SK-MEL-5 (cell line): ENCODE data around the gene SMIM13. TPM values are rescaled to one million over a fixed set of nuclear protein-coding genes. Genes with fewer than 3 reads are reported as not detected.
"Not testable (repeated sequence)": the region's sequence is repeated elsewhere in the genome, so short reads cannot be mapped to it uniquely, and the experiment has no call there.

Experiments used
- DNase-seq: peaks from one replicate; pipeline ENCODE4 v3.0.0-alpha.2; 2016; ENCODE audit warnings: low read depth, low spot score
- in situ Hi-C: cut with HindIII; loops from 2 replicates; pipeline ENCODE4 v1.10.0; 2016; ENCODE audit warnings: low sequenced_read_pairs, high pct_unique_total_duplicates, low pct_unique_long_range_greater_than_20kb
- total RNA-seq: library from RNA; depleted of rRNA; stranded (reverse); fragments of >200 nt; shearing (Covaris generic); gene quantifications from 2 replicates; pipeline ENCODE4 v1.2.3, GENCODE V29; 2014

SMIM13 gene
- total RNA-seq, 1 experiment from 2014 or later: 33.8 TPM

DNA sequence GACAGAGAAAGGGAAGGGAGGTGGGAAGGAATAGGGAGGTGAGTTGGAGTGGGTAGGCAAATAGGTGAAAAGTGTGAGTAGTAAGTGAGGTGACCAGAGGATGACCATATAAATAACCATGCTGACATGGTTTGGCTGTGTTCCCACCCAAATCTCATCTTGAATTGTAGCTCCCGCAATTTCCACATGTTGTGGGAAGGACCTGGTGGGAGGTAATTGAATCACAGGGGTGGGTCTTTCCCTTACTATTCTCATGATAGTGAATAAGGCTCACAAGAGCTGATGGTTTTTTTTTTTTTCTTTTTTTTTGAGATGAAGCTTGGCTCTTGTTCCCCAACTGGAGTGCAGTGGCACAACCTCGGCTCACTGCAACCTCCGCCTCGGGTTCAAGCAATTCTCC lies 21.5 kb upstream of the SMIM13 start:
- in situ Hi-C loops: no loop called here
- no peak for DNase-seq

DNA sequence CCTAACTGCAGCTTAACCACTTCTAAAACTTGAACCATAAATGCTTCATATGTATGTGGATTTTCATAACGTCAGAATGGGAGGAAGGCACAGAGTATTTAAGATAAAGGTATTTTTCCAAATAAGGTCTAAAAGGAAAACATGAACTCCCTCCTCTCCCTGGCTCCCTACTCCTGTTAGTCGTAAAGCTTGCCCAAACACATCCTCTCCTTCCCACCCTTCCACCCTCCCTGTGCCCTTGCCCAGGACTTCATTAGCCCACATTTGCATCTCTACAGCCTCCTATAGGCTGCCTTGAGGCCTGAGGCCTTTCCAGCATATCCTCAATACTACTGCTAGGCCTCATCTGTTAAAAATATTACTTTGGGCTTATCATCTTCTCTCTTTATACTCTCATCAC lies 17.1 kb upstream of the SMIM13 start:
- in situ Hi-C loops: no loop called here
- no peak for DNase-seq

DNA sequence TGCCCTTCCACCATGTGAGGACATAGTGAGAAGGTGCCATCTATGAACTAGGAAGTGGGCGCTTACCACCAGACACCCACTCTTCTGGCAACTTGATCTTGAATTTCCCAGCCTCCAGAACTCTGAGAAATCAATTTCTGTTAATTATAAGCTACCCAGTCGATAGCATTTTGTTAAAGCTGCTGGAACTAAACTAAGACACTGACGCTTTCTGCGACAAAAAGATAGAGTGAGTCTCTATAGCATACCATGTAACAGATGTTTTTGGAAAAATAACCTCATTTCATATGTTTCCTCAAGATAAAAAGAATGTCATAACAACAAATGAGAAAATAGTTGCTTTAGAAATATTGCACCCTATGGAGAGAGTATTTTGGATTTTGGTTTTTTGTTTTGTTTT lies 15.4 kb upstream of the SMIM13 start:
- in situ Hi-C loops: no loop called here
- DNase-seq: no peak

DNA sequence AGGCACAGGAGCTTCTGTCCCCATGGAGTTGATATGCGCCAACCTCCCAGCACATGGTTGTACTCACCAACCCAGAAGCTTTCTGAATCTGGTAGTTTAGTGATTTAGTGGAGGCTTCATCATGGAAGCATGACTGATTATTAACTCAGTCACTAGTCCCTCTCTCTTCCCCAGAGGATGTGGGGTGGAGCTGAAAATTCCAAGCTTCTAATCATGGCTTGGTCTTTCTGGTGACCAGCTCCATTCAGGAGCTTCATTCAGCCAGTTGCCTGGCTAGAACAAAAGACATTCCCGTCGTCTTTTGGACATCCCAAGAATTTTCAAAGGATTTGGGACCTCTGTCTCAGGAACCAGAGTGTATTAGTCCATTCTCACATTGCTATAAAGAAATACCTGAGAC lies 13.3 kb upstream of the SMIM13 start:
- no peak for DNase-seq
- in situ Hi-C loops: no loop called here

DNA sequence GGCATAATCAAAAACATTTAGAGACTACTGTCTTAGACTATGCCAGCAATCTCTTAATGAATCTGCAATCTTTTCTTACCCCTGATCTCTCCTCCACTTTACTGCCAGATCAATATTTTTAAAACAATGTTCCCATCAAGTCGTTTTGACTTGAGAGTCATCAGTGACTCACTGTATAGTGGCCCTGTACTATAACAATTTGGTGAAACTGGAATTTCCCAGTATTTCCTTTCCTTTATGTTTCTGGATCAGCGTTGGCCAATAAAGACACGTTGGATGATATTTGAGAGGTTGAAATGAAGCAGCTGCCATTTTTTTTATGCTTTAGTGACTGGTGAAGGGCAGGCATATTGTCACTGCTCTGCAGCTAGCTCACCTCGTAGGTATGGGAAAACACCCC lies 10.1 kb upstream of the SMIM13 start:
- DNase-seq: no peak
- in situ Hi-C loops: no loop called here

DNA sequence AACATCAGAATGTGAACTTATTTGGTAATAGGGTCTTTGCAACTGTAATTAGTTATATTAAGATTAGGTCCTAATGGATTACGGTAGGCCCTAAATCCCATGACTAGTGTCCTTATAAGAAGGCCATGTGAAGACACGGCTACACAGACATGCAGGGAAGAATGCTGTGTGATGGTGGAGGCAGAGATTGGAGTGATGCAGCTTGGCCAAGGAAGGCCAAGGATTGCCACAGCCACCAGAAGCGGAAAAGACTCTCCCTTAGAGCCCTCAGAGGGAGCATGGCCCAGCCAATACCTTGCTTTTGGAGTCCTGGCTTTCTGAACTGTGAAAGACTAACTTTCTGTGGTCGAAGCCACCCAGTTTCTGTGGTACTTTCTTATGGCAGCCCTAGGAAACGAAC lies 9.7 kb upstream of the SMIM13 start:
- no peak for DNase-seq
- in situ Hi-C loops: no loop called here

DNA sequence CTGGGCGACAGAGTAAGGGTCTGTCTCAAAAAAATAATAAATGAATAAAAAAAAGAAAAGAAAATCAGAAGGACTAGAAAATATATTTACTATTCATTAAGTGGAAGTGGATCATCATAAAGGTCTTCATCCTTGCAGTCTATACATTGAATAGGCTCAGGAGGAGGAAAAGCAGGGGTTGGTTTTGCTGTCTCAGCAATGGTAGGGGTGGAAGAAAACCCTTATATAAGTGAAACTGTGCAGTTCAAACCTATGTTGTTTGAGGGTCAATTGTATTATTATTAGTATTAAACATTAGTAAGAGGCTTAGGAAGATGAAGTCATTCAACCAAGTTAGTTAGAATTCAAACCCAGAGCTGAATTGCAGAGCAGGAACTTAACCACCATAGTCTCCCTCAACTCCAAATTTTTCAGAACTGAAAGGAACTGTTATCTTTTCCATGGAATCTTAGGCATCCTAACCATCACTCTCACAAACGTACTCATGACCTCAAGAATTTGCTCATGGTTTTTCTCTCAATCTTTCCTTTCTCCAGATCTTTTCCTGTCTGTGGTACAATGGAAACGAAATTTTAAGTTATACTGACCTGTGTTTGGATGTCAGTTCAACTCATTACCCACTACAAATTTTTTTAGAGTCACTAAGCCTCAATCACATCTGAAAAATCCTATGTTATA lies 7.7 kb upstream of the SMIM13 start:
- peak; percentile 75 for DNase-seq
- in situ Hi-C loops: no loop called here

DNA sequence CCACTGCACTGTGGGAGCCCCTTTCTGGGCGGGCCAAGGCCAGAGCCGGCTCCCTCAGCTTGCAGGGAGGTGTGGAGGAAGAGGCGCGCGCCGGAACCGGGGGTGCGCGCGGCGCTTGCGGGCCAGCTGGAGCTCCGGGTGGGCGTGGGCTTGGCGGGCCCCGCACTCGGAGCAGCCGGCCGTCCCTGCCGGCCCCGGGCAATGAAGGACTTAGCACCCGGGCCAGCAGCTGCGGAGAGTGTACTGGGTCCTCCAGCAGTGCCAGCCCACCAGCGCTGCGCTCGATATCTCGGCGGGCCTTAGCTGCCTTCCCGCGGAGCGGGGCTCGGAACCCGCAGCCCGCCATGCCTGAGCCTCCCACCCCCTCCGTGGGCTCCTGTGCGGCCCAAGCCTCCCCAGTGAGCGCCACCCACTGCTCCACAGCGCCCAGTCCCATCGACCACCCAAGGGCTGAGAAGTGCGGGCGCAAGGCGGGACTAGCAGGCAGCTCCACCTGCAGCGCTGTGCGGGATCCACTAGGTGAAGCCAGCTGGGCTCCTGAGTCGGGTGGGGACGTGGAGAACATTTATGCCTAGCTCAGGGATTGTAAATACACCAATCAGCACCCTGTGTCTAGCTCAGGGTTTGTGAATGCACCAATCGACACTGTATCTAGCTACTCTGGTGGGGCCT lies 6.4 kb upstream of the SMIM13 start:
- in situ Hi-C loops, DNase-seq: not testable (repeated sequence)

DNA sequence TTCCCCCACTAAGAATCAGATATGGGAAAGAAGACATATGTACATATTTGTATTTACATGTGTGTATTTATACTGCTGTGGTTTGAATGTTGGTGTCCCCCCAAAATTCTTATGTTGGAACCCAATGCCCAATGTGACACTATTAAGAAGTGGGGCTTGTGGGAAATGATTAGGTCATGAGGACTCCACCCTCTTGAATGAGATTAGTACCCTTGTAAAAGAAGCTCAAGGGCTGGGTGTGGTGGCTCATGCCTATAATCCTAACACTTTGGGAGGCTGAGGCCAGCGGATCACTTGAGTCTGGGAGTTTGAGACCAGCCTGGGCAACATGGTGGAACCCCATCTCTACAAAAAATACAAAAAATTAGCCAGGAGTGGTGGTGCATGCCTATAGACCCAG lies 3.9 kb upstream of the SMIM13 start:
- in situ Hi-C loops: no loop called here
- DNase-seq: no peak

DNA sequence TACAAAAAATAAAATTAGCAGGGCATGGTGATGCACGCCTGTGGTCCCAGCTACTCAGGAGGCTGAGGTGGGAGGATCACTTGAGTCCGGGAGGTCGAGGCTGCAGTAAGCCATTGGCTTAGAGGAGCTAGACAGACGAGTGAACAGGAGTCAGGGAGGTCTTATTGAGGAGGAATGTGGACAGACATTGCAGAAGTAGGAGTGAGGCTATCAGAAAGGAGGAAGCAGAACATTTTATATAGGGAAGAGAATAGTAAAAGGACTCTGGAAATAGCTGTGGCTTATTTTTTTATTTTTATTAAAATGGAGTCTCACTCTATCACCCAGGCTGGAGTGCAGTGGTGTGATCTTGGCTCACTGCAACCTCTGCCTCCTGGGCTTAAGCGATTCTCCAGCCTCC lies 2.5 kb upstream of the SMIM13 start:
- in situ Hi-C loops: not testable (repeated sequence)

DNA sequence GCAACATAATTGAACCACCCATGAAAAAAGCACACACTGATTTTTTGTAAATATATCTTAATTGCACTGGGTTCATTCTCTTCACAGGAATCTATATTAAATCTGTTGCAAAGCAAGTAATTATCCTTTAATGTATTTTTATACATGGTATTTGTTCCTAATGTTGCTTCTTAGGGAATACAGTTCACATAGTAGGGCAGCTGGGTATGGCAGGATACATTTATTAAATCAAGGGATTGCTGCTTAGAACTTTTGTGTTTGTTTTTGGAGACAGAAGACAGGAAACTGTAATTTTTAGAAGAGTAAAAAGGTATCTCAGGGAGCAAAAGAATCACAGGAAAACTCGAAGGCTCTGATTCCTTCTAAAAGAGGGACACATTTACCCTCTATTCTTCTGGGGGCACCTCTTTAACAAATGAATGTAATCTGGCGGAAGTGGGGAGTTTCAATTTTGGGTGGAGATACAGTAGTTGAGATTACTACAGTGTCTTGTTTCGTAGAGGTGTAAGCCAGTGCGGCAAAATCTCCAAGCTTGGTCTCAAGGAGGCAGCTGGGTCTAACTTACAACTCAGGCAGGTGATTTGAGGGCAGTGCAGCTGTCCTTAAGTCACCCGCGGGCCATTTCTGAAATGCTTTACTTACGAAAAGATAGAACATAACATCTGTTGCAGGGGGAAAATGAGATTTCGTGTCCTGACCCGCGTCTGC lies 812 bp upstream of the SMIM13 start:
- no peak for DNase-seq

More for the DNA sequence above, 2.5 kb upstream of the SMIM13 start:
- not testable (repeated sequence) for DNase-seq

DNA sequence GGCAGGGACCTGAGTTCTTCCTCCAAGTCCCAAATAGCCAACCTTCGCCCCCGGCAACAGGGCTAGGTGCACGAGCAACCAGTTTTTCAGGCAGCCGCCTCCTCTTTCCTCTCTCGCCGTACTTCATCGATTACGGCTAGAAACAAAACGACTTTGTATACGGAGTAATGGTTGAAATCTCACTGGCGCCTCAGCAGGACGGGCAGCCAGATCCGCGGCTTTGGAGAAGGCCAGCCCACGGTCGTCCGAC lies 333 bp upstream of the SMIM13 start:
- no peak for DNase-seq
- in situ Hi-C loops: no loop called here

More for the DNA sequence above, 812 bp upstream of the SMIM13 start:
- in situ Hi-C loops: no loop called here

DNA sequence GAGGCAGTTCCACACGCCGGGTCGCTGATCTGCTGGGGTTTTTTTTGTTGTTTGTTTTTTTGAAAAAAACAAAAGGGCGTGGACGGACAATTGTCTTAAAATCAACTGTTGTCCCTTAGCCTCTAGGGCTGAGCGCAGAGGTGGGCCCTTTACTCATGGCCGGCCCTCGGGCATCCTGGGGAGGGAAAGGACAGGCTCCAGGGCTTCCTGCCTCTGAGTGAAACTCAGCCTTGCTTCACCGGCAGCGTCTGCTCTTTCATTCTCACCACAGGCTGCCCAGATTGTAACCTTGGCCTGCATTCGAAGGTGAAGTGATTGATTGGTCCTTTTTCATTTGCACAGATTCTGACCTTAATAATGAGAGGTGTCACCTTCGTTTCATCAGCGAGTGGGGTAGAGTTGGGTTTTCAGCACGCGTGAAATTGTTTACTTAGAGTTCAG lies 797 bp downstream of the SMIM13 start:
- in situ Hi-C loops: no loop called here
- DNase-seq: peak; percentile 67

DNA sequence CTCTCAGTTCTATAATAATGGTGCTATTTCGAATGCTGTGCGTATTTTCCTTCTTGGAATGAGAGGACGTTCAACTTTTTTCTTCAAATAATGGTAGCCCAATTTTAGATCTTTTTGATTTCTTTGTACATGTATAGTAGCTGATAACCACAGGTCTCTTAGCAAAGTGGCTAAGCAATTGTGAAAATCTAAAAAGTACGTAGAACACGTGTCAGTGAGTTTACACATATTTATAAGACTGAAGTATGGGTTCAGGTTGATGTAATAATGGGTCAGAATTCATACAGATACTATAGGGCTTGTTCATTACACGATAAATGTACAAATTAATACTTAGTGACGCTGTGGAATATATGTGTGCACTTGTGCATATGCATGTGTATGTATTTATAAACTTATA lies 1.3 kb downstream of the SMIM13 start:
- no peak for DNase-seq
- in situ Hi-C loops: no loop called here

DNA sequence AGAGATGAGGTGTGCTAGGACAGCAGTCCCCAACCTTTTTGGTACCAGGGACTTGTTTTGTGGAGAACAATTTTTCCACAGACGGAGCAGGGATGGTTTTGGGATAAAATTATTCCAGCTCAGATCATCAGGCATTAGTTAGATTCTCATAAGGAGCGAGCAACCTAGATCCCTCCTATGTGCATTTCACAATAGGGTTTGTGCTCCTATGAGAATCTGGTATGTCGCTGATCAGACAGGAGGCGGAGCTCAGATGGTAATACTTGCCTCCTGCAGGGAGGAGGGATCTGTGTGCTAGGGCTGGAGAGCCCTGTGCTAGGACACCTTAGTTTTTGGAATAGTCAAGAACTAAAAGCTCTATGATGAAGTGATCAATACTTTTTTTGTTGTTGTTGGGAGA lies 2.5 kb downstream of the SMIM13 start:
- in situ Hi-C loops: no loop called here
- DNase-seq: peak; percentile 88

DNA sequence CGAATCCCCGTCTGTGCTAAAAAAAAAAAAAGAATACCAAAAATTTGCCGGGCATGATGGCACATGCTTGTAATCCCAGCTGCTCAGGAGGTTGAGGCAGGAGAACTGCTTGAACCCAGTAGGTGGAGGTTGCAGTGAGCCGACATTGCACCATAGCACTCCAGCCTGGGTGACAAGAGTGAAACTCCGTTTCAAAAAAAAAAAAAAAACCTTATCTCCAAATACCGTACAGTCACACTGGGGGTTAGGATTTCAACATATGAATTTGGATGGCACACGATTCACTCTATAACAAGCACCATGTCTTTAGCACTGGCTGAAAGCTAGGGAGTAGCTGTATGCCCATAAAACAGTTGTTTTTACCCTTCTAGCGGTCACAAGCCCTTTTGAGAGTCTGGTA lies 3.8 kb downstream of the SMIM13 start:
- in situ Hi-C loops: no loop called here
- no peak for DNase-seq

DNA sequence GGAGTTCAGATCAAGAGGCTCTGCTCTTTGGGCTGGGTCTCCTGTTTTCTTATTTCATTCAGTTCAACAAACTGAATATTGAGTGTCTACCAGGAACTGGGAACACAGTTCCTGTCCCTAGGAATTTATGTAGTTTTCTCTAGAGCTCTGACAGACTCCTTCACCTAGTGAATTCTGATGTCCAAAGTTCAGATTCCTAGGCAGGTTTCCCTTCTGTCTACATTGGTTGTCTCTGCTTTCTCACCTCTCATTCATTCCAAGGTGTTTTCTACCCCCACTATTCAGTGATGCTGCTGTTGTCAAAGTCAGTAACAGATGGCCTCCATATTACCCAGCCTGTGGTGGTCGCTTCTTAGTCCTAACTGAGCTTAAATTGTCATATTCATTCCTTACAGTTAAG lies 4.4 kb downstream of the SMIM13 start:
- in situ Hi-C loops: no loop called here
- no peak for DNase-seq

DNA sequence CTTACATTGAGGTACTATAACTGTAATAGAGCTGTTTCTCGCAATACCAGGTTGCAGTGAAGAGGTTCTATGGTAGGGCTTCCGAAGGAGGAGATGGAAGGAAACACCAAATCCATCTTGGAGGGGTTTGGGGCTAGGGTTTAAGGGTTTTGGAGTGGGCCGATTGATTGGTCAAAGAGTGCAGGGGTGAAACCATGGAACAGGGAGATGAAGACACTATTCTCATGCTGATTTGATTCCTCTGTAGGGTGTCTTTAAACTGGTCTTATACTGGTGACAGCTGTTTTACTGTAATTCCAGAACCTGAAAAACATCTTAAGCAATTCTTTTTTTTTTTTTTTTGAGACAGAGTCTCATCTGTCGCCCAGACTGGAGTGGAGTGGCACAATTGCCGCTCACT lies 7.8 kb downstream of the SMIM13 start:
- in situ Hi-C loops: no loop called here
- DNase-seq: no peak

DNA sequence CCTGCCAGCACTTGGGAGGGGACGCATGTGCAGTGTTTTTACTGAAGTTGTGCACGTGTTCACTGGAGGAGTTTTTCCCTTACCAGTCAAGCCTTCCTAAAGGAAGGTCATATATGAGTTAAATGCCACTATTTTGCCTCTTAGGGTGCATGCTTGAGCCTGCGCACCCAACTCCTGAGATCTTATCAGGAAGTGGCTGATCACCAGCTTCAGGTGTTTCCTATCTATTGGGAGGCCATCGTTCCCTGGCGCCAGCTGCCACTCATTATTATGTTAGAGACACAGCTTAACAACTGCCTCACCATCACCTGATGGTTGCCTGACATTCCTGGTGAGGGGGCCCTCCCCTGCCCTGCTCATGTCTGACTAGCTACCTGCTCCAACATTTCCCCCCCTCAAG lies 9.4 kb downstream of the SMIM13 start:
- in situ Hi-C loops: no loop called here
- DNase-seq: no peak
